ENCODE results near the gene HINFP. TPM values are rescaled to one million over a fixed set of nuclear protein-coding genes. Genes with fewer than 3 reads are reported as not detected.

HINFP gene
- total and polyA plus RNA-seq, 9 of the 15 experiments (the other 6 are each of a cell fraction or from before 2014, with no cell fraction given) = 13.8 to 34.1 (median 22.5) TPM

DNA sequence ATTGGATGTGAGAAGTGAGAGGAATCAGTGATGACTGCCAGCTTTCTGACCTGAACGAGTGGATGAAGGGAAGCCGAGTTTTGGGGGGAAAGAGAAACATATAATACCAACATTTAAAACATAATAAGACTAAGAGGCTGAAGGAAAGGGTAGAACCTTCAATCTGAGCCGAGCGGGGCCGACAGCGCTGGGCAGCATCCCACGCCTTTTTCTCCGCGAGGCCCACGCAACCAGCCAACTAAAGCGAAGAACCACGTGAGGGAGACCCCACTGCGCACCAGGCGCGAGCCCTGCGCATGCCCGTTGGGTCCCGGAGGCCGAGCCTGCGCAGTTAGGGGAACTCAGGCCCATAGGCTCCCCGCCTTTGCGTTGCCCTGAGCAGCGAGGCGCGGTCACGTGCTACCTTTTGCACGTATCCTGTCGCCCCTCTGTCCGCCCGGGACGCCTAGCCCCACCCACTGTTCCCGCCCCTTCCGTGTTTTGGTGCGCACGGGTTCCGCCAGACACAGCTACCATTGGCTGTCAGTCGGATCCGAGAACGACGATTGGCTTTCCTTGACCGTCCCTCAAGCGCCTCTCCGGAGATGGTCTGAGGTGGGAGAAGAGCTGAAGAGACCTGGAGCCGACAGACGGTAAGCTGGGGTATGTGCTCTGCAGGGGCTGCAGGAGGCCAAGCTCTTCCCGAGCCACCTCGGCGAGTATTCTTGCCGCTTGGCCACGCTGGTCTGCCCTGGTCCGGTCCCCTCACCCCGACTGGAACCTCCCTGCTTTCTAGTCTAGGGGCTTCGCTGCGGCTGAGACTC, at the start of gene HINFP (continued):
- TF ChIP-seq, protein P1, sequence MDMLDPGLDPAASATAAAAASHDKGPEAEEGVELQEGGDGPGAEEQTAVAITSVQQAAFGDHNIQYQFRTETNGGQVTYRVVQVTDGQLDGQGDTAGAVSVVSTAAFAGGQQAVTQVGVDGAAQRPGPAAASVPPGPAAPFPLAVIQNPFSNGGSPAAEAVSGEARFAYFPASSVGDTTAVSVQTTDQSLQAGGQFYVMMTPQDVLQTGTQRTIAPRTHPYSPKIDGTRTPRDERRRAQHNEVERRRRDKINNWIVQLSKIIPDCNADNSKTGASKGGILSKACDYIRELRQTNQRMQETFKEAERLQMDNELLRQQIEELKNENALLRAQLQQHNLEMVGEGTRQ (CRISPR knock-in tag; IDR thresholded peaks at IDR 0.05) = peak; percentile 96
- TF ChIP-seq ZC3H11A (IDR thresholded peaks at IDR 0.05; ENCODE audit: low read depth, low read length) = no peak
- TF ChIP-seq ARHGAP35 (IDR thresholded peaks at IDR 0.05; ENCODE audit: partially characterized antibody) = no peak
- TF ChIP-seq ZNF3 (CRISPR knock-in tag; IDR thresholded peaks at IDR 0.05) = no peak
- 0 out of 2 replicates have a peak, but pooled peaks have one; percentile 28 for TF ChIP-seq SPI1 (IDR thresholded peaks at IDR 0.05; ENCODE audit: borderline replicate concordance, low read depth, low read length)
- TF ChIP-seq ZNF695 (CRISPR knock-in tag; IDR thresholded peaks at IDR 0.05) = no peak
- TF ChIP-seq ZNF830 (CRISPR knock-in tag; IDR thresholded peaks at IDR 0.05) = no peak
- no peak for TF ChIP-seq ZKSCAN3 (CRISPR knock-in tag; IDR thresholded peaks at IDR 0.05)
- TF ChIP-seq, protein P2, sequence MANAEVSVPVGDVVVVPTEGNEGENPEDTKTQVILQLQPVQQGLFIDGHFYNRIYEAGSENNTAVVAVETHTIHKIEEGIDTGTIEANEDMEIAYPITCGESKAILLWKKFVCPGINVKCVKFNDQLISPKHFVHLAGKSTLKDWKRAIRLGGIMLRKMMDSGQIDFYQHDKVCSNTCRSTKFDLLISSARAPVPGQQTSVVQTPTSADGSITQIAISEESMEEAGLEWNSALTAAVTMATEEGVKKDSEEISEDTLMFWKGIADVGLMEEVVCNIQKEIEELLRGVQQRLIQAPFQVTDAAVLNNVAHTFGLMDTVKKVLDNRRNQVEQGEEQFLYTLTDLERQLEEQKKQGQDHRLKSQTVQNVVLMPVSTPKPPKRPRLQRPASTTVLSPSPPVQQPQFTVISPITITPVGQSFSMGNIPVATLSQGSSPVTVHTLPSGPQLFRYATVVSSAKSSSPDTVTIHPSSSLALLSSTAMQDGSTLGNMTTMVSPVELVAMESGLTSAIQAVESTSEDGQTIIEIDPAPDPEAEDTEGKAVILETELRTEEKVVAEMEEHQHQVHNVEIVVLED (CRISPR knock-in tag; IDR thresholded peaks at IDR 0.05) = peak; percentile 59; the same call in 1 of the 2 replicates
- TF ChIP-seq PYGO2 (tag; IDR thresholded peaks at IDR 0.05) = no peak
- no peak for TF ChIP-seq SIX5 (IDR thresholded peaks at IDR 0.05; ENCODE audit: borderline replicate concordance in 1 of 2, insufficient read depth in 1 of 2, low read depth in 1 of 2, low read length in 2 of 2)
- TF ChIP-seq SIRT6 (IDR thresholded peaks at IDR 0.05; ENCODE audit: low read depth, low read length) = no peak
- TF ChIP-seq GATAD2B (IDR thresholded peaks at IDR 0.05; ENCODE audit: borderline replicate concordance) = no peak
- no peak for TF ChIP-seq ZNF12 (CRISPR knock-in tag; IDR thresholded peaks at IDR 0.05)
- TF ChIP-seq MYNN (IDR thresholded peaks at IDR 0.05) = no peak
- no peak for TF ChIP-seq MYNN (CRISPR knock-in tag; IDR thresholded peaks at IDR 0.05)
- peak; percentile 95; the same call in 1 of the 2 replicates for TF ChIP-seq KDM2B (CRISPR knock-in tag; IDR thresholded peaks at IDR 0.05)
- TF ChIP-seq MECOM (CRISPR knock-in tag; IDR thresholded peaks at IDR 0.05) = no peak
- no peak for TF ChIP-seq ZNF146 (CRISPR knock-in tag; IDR thresholded peaks at IDR 0.05; ENCODE audit: unreplicated experiment)
- TF ChIP-seq, protein P3, sequence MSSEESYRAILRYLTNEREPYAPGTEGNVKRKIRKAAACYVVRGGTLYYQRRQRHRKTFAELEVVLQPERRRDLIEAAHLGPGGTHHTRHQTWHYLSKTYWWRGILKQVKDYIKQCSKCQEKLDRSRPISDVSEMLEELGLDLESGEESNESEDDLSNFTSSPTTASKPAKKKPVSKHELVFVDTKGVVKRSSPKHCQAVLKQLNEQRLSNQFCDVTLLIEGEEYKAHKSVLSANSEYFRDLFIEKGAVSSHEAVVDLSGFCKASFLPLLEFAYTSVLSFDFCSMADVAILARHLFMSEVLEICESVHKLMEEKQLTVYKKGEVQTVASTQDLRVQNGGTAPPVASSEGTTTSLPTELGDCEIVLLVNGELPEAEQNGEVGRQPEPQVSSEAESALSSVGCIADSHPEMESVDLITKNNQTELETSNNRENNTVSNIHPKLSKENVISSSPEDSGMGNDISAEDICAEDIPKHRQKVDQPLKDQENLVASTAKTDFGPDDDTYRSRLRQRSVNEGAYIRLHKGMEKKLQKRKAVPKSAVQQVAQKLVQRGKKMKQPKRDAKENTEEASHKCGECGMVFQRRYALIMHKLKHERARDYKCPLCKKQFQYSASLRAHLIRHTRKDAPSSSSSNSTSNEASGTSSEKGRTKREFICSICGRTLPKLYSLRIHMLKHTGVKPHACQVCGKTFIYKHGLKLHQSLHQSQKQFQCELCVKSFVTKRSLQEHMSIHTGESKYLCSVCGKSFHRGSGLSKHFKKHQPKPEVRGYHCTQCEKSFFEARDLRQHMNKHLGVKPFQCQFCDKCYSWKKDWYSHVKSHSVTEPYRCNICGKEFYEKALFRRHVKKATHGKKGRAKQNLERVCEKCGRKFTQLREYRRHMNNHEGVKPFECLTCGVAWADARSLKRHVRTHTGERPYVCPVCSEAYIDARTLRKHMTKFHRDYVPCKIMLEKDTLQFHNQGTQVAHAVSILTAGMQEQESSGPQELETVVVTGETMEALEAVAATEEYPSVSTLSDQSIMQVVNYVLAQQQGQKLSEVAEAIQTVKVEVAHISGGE (CRISPR knock-in tag; IDR thresholded peaks at IDR 0.05) = no peak
